Thymus (tissue), 14 donors: ENCODE measurements around the gene ROS1. TPM values are rescaled to one million over a fixed set of nuclear protein-coding genes. Genes with fewer than 3 reads are reported as not detected.
"Not testable (repeated sequence)": the region's sequence is repeated elsewhere in the genome, so short reads cannot be mapped to it uniquely, and the experiment has no call there.

Source experiments
- DNase-seq, 9 donors: peaks; one replicate each; pipeline ENCODE4 v3.0.0-alpha.2; 2013; ENCODE audit warnings: low spot score in 9 of 9, low read depth in 6 of 9, missing footprints in 1 of 9
- H3K27ac ChIP-seq, 2 donors: one replicate each; pipeline ENCODE4 v1.5.1; 2013; ENCODE audit warnings: control low read depth in 1 of 2, low read depth in 1 of 2, low read length in 1 of 2, mild to moderate bottlenecking in 1 of 2, moderate library complexity in 1 of 2
- H3K27me3 ChIP-seq, 2 donors: one replicate each; pipeline ENCODE4 v1.5.1; 2013; ENCODE audit warnings: low read length in 1 of 2; ENCODE audit not compliant: control insufficient read depth in 2 of 2, insufficient read depth in 1 of 2
- H3K36me3 ChIP-seq, 2 donors: one replicate each; pipeline ENCODE4 v1.5.1; 2013; ENCODE audit warnings: low read length in 1 of 2, mild to moderate bottlenecking in 1 of 2, moderate library complexity in 1 of 2; ENCODE audit not compliant: control insufficient read depth in 2 of 2, insufficient read depth in 2 of 2
- H3K4me1 ChIP-seq, 2 donors: one replicate each; pipeline ENCODE4 v1.5.1; 2013; ENCODE audit warnings: low read length in 2 of 2; ENCODE audit not compliant: control insufficient read depth in 2 of 2, insufficient read depth in 2 of 2
- H3K4me3 ChIP-seq, 2 donors: one replicate each; pipeline ENCODE4 v1.5.1; 2013; ENCODE audit warnings: low read length in 2 of 2, control low read depth in 1 of 2, mild to moderate bottlenecking in 1 of 2
- H3K9me3 ChIP-seq, 2 donors: one replicate each; pipeline ENCODE4 v1.5.1; 2013; ENCODE audit warnings: low read length in 1 of 2, mild to moderate bottlenecking in 1 of 2; ENCODE audit not compliant: control insufficient read depth in 2 of 2, insufficient read depth in 1 of 2
- WGBS: extraction: QIAGEN DNeasy Blood & Tissue Kit; methylation state at CpG from one replicate; pipeline ENCODE4 v1.1.7; 2013; 5-methylcytosine and 5-hydroxymethylcytosine counted together
- long read RNA-seq, 10 donors: transcript quantifications; one replicate each; lab custom pipeline, GENCODE V29; 2026
- polyA plus RNA-seq: library from polyadenylated mRNA; stranded (reverse); fragments of 200-250 nt; gene quantifications from one replicate; pipeline ENCODE4 v1.2.3, GENCODE V29; 2013
- total RNA-seq: library from RNA; stranded (reverse); fragments of 120-200 nt; gene quantifications from one replicate; pipeline ENCODE4 v1.2.4, GENCODE V29; 2013
- donor health status: healthy.

The ROS1 gene
- total RNA-seq (0.09 TPM), polyA plus RNA-seq (0.16 TPM)
- long read RNA-seq, donor 1 = 0 reads
- long read RNA-seq, donor 2 = 0 reads
- long read RNA-seq, donor 3 = 0 reads
- long read RNA-seq, donor 4 = 0 reads
- long read RNA-seq, donor 5 = 0 reads
- long read RNA-seq, donor 6 = 0 reads
- long read RNA-seq, donor 7 = 0 reads
- long read RNA-seq, donor 8 = 0 reads
- long read RNA-seq, donor 9 = 0 reads
- long read RNA-seq, donor 10 = 0 reads

GRCh38 chr6:117425431-117426153 is at the start of gene ROS1:
TSS of gene ROS1 (minus strand) at chr6:117425942. CDS start at chr6:117425656, 286 bp downstream.
- Histone ChIP-seq H3K4me3 (no peak within 1 kb of the TSS), H3K27ac (no peak within 1 kb of the TSS)
- WGBS = 78% methylated on average over 6 of the region's 6 CpGs

GRCh38 chr6:117473401-117473800 is 47.7 kb upstream of the ROS1 start:
- no peak for DNase-seq
- H3K27me3 ChIP-seq = peaks cover 0 to 6% of the 10 kb centered on the region in 2 donors
- H3K4me3 ChIP-seq = no peak overlapping the region
- no peaks in the 10 kb centered on the region for H3K4me1 ChIP-seq
- WGBS = 90% methylated on average over 1 of the region's 1 CpG
- H3K9me3 ChIP-seq = no peaks in the 10 kb centered on the region
- no peaks in the 10 kb centered on the region for H3K36me3 ChIP-seq
- H3K27ac ChIP-seq = no peak overlapping the region

More at GRCh38 chr6:117425431-117426153, at the start of gene ROS1:
- H3K9me3 ChIP-seq = no peaks in the 10 kb centered on the region
- no peaks in the 10 kb centered on the region for H3K27me3 ChIP-seq
- no peaks in the 10 kb centered on the region for H3K36me3 ChIP-seq
- no peak for DNase-seq
- H3K4me1 ChIP-seq = no peaks in the 10 kb centered on the region

- no peak overlapping the region for H3K4me3 ChIP-seq
- H3K27ac ChIP-seq = no peak overlapping the region
- DNase-seq = no peak
- peaks cover 0 to 3% of the 10 kb centered on the region in 2 donors for H3K27me3 ChIP-seq
- no peaks in the 10 kb centered on the region for H3K4me1 ChIP-seq
- H3K36me3 ChIP-seq = no peaks in the 10 kb centered on the region
- no peaks in the 10 kb centered on the region for H3K9me3 ChIP-seq
- 98% methylated on average over 3 of the region's 3 CpGs for WGBS
These were observed 46.9 kb upstream of the ROS1 start for GRCh38 chr6:117472667-117473066.

- Histone ChIP-seq H3K27me3 (peaks cover 0 to 3% of the 10 kb centered on the region in 2 donors), H3K4me3 (no peak overlapping the region), H3K36me3 (no peaks in the 10 kb centered on the region), H3K4me1 (no peaks in the 10 kb centered on the region), H3K27ac (no peak overlapping the region), H3K9me3 (no peaks in the 10 kb centered on the region)
- no peak for DNase-seq
- WGBS = 97% methylated on average over 3 of the region's 3 CpGs
These were observed 44.0 kb upstream of the ROS1 start for GRCh38 chr6:117469791-117470190.

- 44% methylated on average over 4 of the region's 4 CpGs for WGBS
- H3K4me1 ChIP-seq = no peaks in the 10 kb centered on the region
- DNase-seq = no peak
These were observed 43.6 kb upstream of the ROS1 start for GRCh38 chr6:117469356-117469755.

GRCh38 chr6:117468527-117468926 is 42.8 kb upstream of the ROS1 start:
- H3K27ac ChIP-seq, DNase-seq, H3K27me3 ChIP-seq, H3K4me1 ChIP-seq, H3K9me3 ChIP-seq, H3K4me3 ChIP-seq, H3K36me3 ChIP-seq: not testable (repeated sequence)
- 95% methylated on average over 4 of the region's 4 CpGs for WGBS

More at GRCh38 chr6:117469356-117469755, 43.6 kb upstream of the ROS1 start:
- no peak overlapping the region for H3K27ac ChIP-seq
- H3K36me3 ChIP-seq = no peaks in the 10 kb centered on the region
- peaks cover 0 to 3% of the 10 kb centered on the region in 2 donors for H3K27me3 ChIP-seq
- H3K4me3 ChIP-seq = no peak overlapping the region
- H3K9me3 ChIP-seq = no peaks in the 10 kb centered on the region

- Histone ChIP-seq H3K36me3 (no peaks in the 10 kb centered on the region), H3K27ac (no peak overlapping the region), H3K4me3 (no peak overlapping the region), H3K27me3 (no peaks in the 10 kb centered on the region), H3K4me1 (no peaks in the 10 kb centered on the region), H3K9me3 (no peaks in the 10 kb centered on the region)
- DNase-seq = no peak
- 93% methylated on average over 4 of the region's 4 CpGs for WGBS
These were observed 42.1 kb upstream of the ROS1 start for GRCh38 chr6:117467876-117468275.

GRCh38 chr6:117465691-117466090 is 39.9 kb upstream of the ROS1 start:
- no peaks in the 10 kb centered on the region for H3K9me3 ChIP-seq
- H3K4me3 ChIP-seq = no peak overlapping the region
- DNase-seq = no peak
- H3K36me3 ChIP-seq = no peaks in the 10 kb centered on the region
- no peaks in the 10 kb centered on the region for H3K4me1 ChIP-seq
- 52% methylated on average over 1 of the region's 1 CpG for WGBS
- H3K27ac ChIP-seq = no peak overlapping the region
- no peaks in the 10 kb centered on the region for H3K27me3 ChIP-seq

GRCh38 chr6:117464700-117465099 is 39.0 kb upstream of the ROS1 start:
- 71% methylated on average over 2 of the region's 2 CpGs for WGBS

More at GRCh38 chr6:117464700-117465099, 39.0 kb upstream of the ROS1 start:
- H3K36me3 ChIP-seq = no peaks in the 10 kb centered on the region
- no peak overlapping the region for H3K27ac ChIP-seq
- H3K4me1 ChIP-seq = no peaks in the 10 kb centered on the region
- no peak overlapping the region for H3K4me3 ChIP-seq
- no peak for DNase-seq
- no peaks in the 10 kb centered on the region for H3K9me3 ChIP-seq
- no peaks in the 10 kb centered on the region for H3K27me3 ChIP-seq
